MV-4-11 (cell line): Measurements from ENCODE around the gene TXLNG.

Experiments
- DNase-seq: peaks from one replicate; lab custom pipeline; 2025; lab: John Stamatoyannopoulos, UW

The TXLNG gene

GRCh38 chrX:16785247-16786138 lies 773 bp upstream of the TXLNG start:
- DNase-seq = no peak

GRCh38 chrX:16786791-16787735 lies 797 bp downstream of the TXLNG start:
- no peak for DNase-seq

- DNase-seq = peak; percentile 16
These were observed 2.2 kb downstream of the TXLNG start for GRCh38 chrX:16788477-16788876.

- no peak for DNase-seq
These were observed 10.0 kb downstream of the TXLNG start for GRCh38 chrX:16796298-16796697.

- DNase-seq = peak; percentile 47
These were observed 11.1 kb downstream of the TXLNG start for GRCh38 chrX:16797358-16797757.

- no peak for DNase-seq
These were observed 11.6 kb downstream of the TXLNG start for GRCh38 chrX:16797841-16798240.

- no peak for DNase-seq
These were observed 18.7 kb downstream of the TXLNG start for GRCh38 chrX:16804923-16805464.

- no peak for DNase-seq
These were observed 21.3 kb downstream of the TXLNG start for GRCh38 chrX:16807548-16807947.

- DNase-seq = peak; percentile 36
These were observed 21.8 kb downstream of the TXLNG start for GRCh38 chrX:16807976-16808542.

GRCh38 chrX:16814597-16814996 lies 28.3 kb downstream of the TXLNG start:
- DNase-seq = peak; percentile 47

GRCh38 chrX:16819634-16820033 lies 33.4 kb downstream of the TXLNG start:
- no peak for DNase-seq

GRCh38 chrX:16822723-16823122 lies 36.5 kb downstream of the TXLNG start:
- DNase-seq = no peak

GRCh38 chrX:16825264-16826035 lies 39.2 kb downstream of the TXLNG start:
- DNase-seq = no peak

- peak; percentile 13 for DNase-seq
These were observed 39.9 kb downstream of the TXLNG start for GRCh38 chrX:16826207-16826606.

GRCh38 chrX:16827225-16827624 lies 41.0 kb downstream of the TXLNG start:
- DNase-seq = no peak

- DNase-seq = peak; percentile 16
These were observed 42.0 kb downstream of the TXLNG start for GRCh38 chrX:16828124-16828908.

GRCh38 chrX:16832301-16832700 lies 46.0 kb downstream of the TXLNG start:
- DNase-seq = no peak

- no peak for DNase-seq
These were observed 48.5 kb downstream of the TXLNG start for GRCh38 chrX:16834806-16835205.

GRCh38 chrX:16836371-16836770 lies 50.1 kb downstream of the TXLNG start:
- no peak for DNase-seq
